Stimulated activated CD4-positive, alpha-beta T cell treated with anti-CD3 and anti-CD28 coated beads, Interleukin-4, amount 100 ng/mL, for 24 hours (primary cell): ENCODE results near the gene ZNF208.
"Not testable (repeated sequence)": the region's sequence is repeated elsewhere in the genome, so short reads cannot be mapped to it uniquely, and the experiment has no call there.

ENCODE experiments used
- DNase-seq: peaks from one replicate; pipeline ENCODE4 v3.0.0-alpha.2; 2020

The ZNF208 gene

GRCh38 chr19:22010437-22011143 is at the start of gene ZNF208:
TSS of gene ZNF208 (minus strand) at chr19:22010943. CDS start at chr19:22010794, 149 bp downstream.
- DNase-seq: peak; percentile 30

GRCh38 chr19:22052644-22053013 is 41.9 kb upstream of the ZNF208 start:
- peak; percentile 7 for DNase-seq

- DNase-seq: not testable (repeated sequence)
Observed at GRCh38 chr19:22041151-22041550, 30.4 kb upstream of the ZNF208 start.

GRCh38 chr19:22030680-22031079 is 19.9 kb upstream of the ZNF208 start:
- DNase-seq: no peak

- no peak for DNase-seq
Observed at GRCh38 chr19:22026687-22027086, 15.9 kb upstream of the ZNF208 start.

GRCh38 chr19:22025539-22025938 is 14.8 kb upstream of the ZNF208 start:
- DNase-seq: not testable (repeated sequence)

GRCh38 chr19:21970466-21970865 is 40.3 kb downstream of the ZNF208 start:
- DNase-seq: no peak

GRCh38 chr19:21947775-21948174 is 63.0 kb downstream of the ZNF208 start:
- DNase-seq: no peak

GRCh38 chr19:21940684-21941083 is 70.1 kb downstream of the ZNF208 start:
- DNase-seq: no peak

GRCh38 chr19:21934593-21934992 is 76.2 kb downstream of the ZNF208 start:
- no peak for DNase-seq

GRCh38 chr19:21934131-21934530 is 76.6 kb downstream of the ZNF208 start:
- no peak for DNase-seq

- no peak for DNase-seq
Observed at GRCh38 chr19:21922276-21922675, 88.5 kb downstream of the ZNF208 start.

- DNase-seq: no peak
Observed at GRCh38 chr19:21921691-21922180, 89.0 kb downstream of the ZNF208 start.

GRCh38 chr19:21915411-21915810 is 95.3 kb downstream of the ZNF208 start:
- DNase-seq: no peak

- DNase-seq: no peak
Observed at GRCh38 chr19:21912654-21913053, 98.1 kb downstream of the ZNF208 start.

- no peak for DNase-seq
Observed at GRCh38 chr19:21910318-21910717, 100.4 kb downstream of the ZNF208 start.

- DNase-seq: no peak
Observed at GRCh38 chr19:21908066-21908465, 102.7 kb downstream of the ZNF208 start.

- no peak for DNase-seq
Observed at GRCh38 chr19:21907516-21907915, 103.2 kb downstream of the ZNF208 start.

GRCh38 chr19:21902571-21902970 is 108.2 kb downstream of the ZNF208 start:
- no peak for DNase-seq

- DNase-seq: no peak
Observed at GRCh38 chr19:21901861-21902260, 108.9 kb downstream of the ZNF208 start.

- DNase-seq: no peak
Observed at GRCh38 chr19:21900401-21900800, 110.3 kb downstream of the ZNF208 start.

GRCh38 chr19:21891086-21891485 is 119.7 kb downstream of the ZNF208 start:
- no peak for DNase-seq

GRCh38 chr19:21890017-21890416 is 120.7 kb downstream of the ZNF208 start:
- DNase-seq: peak; percentile 22

GRCh38 chr19:21885516-21885915 is 125.2 kb downstream of the ZNF208 start:
- not testable (repeated sequence) for DNase-seq

- not testable (repeated sequence) for DNase-seq
Observed at GRCh38 chr19:21884786-21885185, 126.0 kb downstream of the ZNF208 start.
